IMR-90 (cell line): ENCODE measurements around the gene GPR37. TPM values are rescaled to one million over a fixed set of nuclear protein-coding genes. Genes with fewer than 3 reads are reported as not detected.

Source experiments
- ATAC-seq: fragments of 200-7000 bp; cut with Tn5 transposase; 2 replicates; pipeline ENCODE4 v1.9.1; 2020; ENCODE audit warnings: low read depth, mild to moderate bottlenecking, moderate library complexity
- BruUV-seq: library from RNA; stranded (reverse); fragments of 400-500 nt; replicated peaks from 2 replicates; lab custom pipeline; 2021; lab: Mats Ljungman, UMichigan
- CTCF ChIA-PET: fragments of 300-600 bp; formaldehyde crosslinking; extraction: SDS; loops from one replicate; lab custom pipeline; 2021; ENCODE audit warnings: antibody characterized with exemption; lab: Yijun Ruan, JAX
- POLR2A ChIA-PET: fragments of 300-600 bp; sonication (Branson Sonifier 250); formaldehyde crosslinking; loops from one replicate; lab custom pipeline; 2022; ENCODE audit warnings: antibody characterized with exemption; ENCODE audit not compliant: unreplicated experiment; lab: Charles Lee
- DNase-seq: peaks from one replicate; pipeline ENCODE4 v3.0.0; 2013
- H2AFZ ChIP-seq: replicated peaks from 2 replicates; pipeline ENCODE3; 2013; ENCODE audit warnings: low read length, mild to moderate bottlenecking; ENCODE audit not compliant: poor library complexity
- H2AK5ac ChIP-seq: 2 replicates; pipeline ENCODE4 v1.6.1; 2013; ENCODE audit warnings: low read depth, low read length, inconsistent platforms
- H2AK9ac ChIP-seq: replicated peaks from 2 replicates; pipeline ENCODE3; 2013; ENCODE audit warnings: mild to moderate bottlenecking, low read depth, low read length, moderate library complexity; ENCODE audit not compliant: poor library complexity
- H2BK120ac ChIP-seq: 2 replicates; pipeline ENCODE4 v1.6.1; 2013; ENCODE audit warnings: low read depth, low read length, inconsistent platforms
- H2BK15ac ChIP-seq: 3 replicates; pipeline ENCODE4 v1.6.1; 2013; ENCODE audit warnings: low read depth, low read length, inconsistent platforms
- H2BK20ac ChIP-seq: 2 replicates; pipeline ENCODE4 v1.6.1; 2013; ENCODE audit warnings: low read depth, mild to moderate bottlenecking, inconsistent platforms, low read length, moderate library complexity
- H2BK5ac ChIP-seq: 2 replicates; pipeline ENCODE4 v1.6.1; 2013; ENCODE audit warnings: mild to moderate bottlenecking, low read depth, low read length, inconsistent platforms; ENCODE audit not compliant: poor library complexity, severe bottlenecking
- H3K14ac ChIP-seq: replicated peaks from 2 replicates; pipeline ENCODE4 v1.6.1; 2013; ENCODE audit warnings: low read depth, low read length, inconsistent platforms
- H3K18ac ChIP-seq: 2 replicates; pipeline ENCODE4 v1.6.1; 2013; ENCODE audit warnings: low read depth, low read length, control low read depth
- H3K23ac ChIP-seq: 2 replicates; pipeline ENCODE4 v1.6.1; 2013; ENCODE audit warnings: low read depth, low read length, inconsistent platforms
- H3K27ac ChIP-seq: 2 replicates; pipeline ENCODE4 v1.5.1; 2013; ENCODE audit warnings: mild to moderate bottlenecking, control low read depth, low read length; ENCODE audit not compliant: insufficient read depth
- H3K27me3 ChIP-seq: 2 replicates; pipeline ENCODE4 v1.6.1; 2013; ENCODE audit warnings: low read length; ENCODE audit not compliant: control insufficient read depth, insufficient read depth
- H3K36me3 ChIP-seq: 2 replicates; pipeline ENCODE4 v1.6.1; 2013; ENCODE audit warnings: low read length, mixed read lengths; ENCODE audit not compliant: control insufficient read depth, insufficient read depth
- H3K4ac ChIP-seq: 2 replicates; pipeline ENCODE4 v1.6.1; 2013; ENCODE audit warnings: low read depth, low read length, inconsistent platforms
- H3K4me1 ChIP-seq: 2 replicates; pipeline ENCODE4 v1.6.1; 2013; ENCODE audit warnings: low read length, mixed read lengths; ENCODE audit not compliant: control insufficient read depth, insufficient read depth
- H3K4me2 ChIP-seq: 2 replicates; pipeline ENCODE4 v1.6.1; 2013; ENCODE audit warnings: low read depth, mild to moderate bottlenecking, control low read depth, low read length, moderate library complexity
- H3K4me3 ChIP-seq: 2 replicates; pipeline ENCODE4 v1.5.1; 2013; ENCODE audit warnings: low read depth, mild to moderate bottlenecking, control low read depth, low read length, moderate library complexity; ENCODE audit not compliant: insufficient read depth
- H3K56ac ChIP-seq: 2 replicates; pipeline ENCODE4 v1.6.1; 2013; ENCODE audit warnings: low read length, inconsistent platforms; ENCODE audit not compliant: insufficient read depth; ENCODE audit errors: extremely low read depth
- H3K79me1 ChIP-seq, 2 experiments: 2 replicates each; pipeline ENCODE4 v1.6.1; 2013; ENCODE audit warnings: low read length in 2 of 2, inconsistent platforms in 1 of 2, low read depth in 1 of 2
- H3K9ac ChIP-seq: 2 replicates; pipeline ENCODE4 v1.6.1; 2013; ENCODE audit warnings: low read depth, low read length, control low read depth
- H3K9me1 ChIP-seq: 2 replicates; pipeline ENCODE4 v1.6.1; 2013; ENCODE audit warnings: low read length, inconsistent platforms; ENCODE audit not compliant: insufficient read depth
- H3K9me3 ChIP-seq: 2 replicates; pipeline ENCODE4 v1.6.1; 2013; ENCODE audit warnings: low read length; ENCODE audit not compliant: control insufficient read depth, insufficient read depth
- H4K20me1 ChIP-seq: 2 replicates; pipeline ENCODE4 v1.6.1; 2013; ENCODE audit warnings: low read length, inconsistent platforms; ENCODE audit not compliant: insufficient read depth
- H4K5ac ChIP-seq: 2 replicates; pipeline ENCODE4 v1.6.1; 2013; ENCODE audit warnings: mild to moderate bottlenecking, low read depth, low read length, control low read depth
- H4K8ac ChIP-seq, 2 experiments: 2 replicates each; pipeline ENCODE4 v1.6.1; 2013; ENCODE audit warnings: low read depth in 2 of 2, low read length in 2 of 2, control low read depth in 1 of 2, inconsistent platforms in 1 of 2
- H4K91ac ChIP-seq: 2 replicates; pipeline ENCODE4 v1.6.1; 2013; ENCODE audit warnings: low read depth, low read length, inconsistent platforms; ENCODE audit not compliant: insufficient read depth
- BHLHE40 ChIP-seq: fragments of 150-350 bp; IDR thresholded peaks from 2 replicates; pipeline ENCODE4 v1.6.1; 2016; ENCODE audit warnings: mild to moderate bottlenecking, low read depth, low read length
- CEBPB ChIP-seq: IDR thresholded peaks from 2 replicates; pipeline ENCODE4 v1.6.1; 2012; ENCODE audit warnings: low read depth, low read length, improper control_type of control experiment
- CHD1 ChIP-seq: IDR thresholded peaks from 2 replicates; pipeline ENCODE4 v1.6.1; 2012; ENCODE audit warnings: low read depth, low read length, improper control_type of control experiment
- CTCF ChIP-seq: conservative IDR thresholded peaks from 2 replicates; pipeline ENCODE4 v1.5.1; 2012; ENCODE audit warnings: mild to moderate bottlenecking, low read depth, low read length, improper control_type of control experiment
- FOS ChIP-seq: fragments of 150-350 bp; IDR thresholded peaks from 2 replicates; pipeline ENCODE4 v1.6.1; 2016; ENCODE audit warnings: low read depth, low read length
- MAFK ChIP-seq: IDR thresholded peaks from 2 replicates; pipeline ENCODE4 v1.6.1; 2012; ENCODE audit warnings: low read depth, low read length, improper control_type of control experiment
- MAZ ChIP-seq: IDR thresholded peaks from 2 replicates; pipeline ENCODE4 v1.6.1; 2012; ENCODE audit warnings: low read depth, mild to moderate bottlenecking, low read length, improper control_type of control experiment, moderate library complexity, borderline replicate concordance
- MXI1 ChIP-seq: IDR thresholded peaks from 2 replicates; pipeline ENCODE4 v1.6.1; 2012; ENCODE audit warnings: low read depth, mild to moderate bottlenecking, low read length, moderate library complexity, borderline replicate concordance
- NFE2L2 ChIP-seq: fragments of 150-350 bp; IDR thresholded peaks from 2 replicates; pipeline ENCODE4 v1.6.1; 2016; ENCODE audit warnings: low read depth, mild to moderate bottlenecking, low read length
- POLR2A ChIP-seq: IDR thresholded peaks from 2 replicates; pipeline ENCODE4 v1.6.1; 2012; ENCODE audit warnings: mild to moderate bottlenecking, low read depth, low read length
- RAD21 ChIP-seq: IDR thresholded peaks from 2 replicates; pipeline ENCODE4 v1.6.1; 2012; ENCODE audit warnings: low read length, improper control_type of control experiment
- RCOR1 ChIP-seq: IDR thresholded peaks from 2 replicates; pipeline ENCODE4 v1.6.1; 2012; ENCODE audit warnings: mild to moderate bottlenecking, low read length, improper control_type of control experiment; ENCODE audit not compliant: insufficient replicate concordance
- RFX5 ChIP-seq: IDR thresholded peaks from 2 replicates; pipeline ENCODE4 v1.8.0; 2012; ENCODE audit warnings: low read depth, mild to moderate bottlenecking, low read length, moderate library complexity
- SMC3 ChIP-seq: fragments of 150-350 bp; IDR thresholded peaks from 2 replicates; pipeline ENCODE4 v1.6.1; 2016; ENCODE audit warnings: low read depth, mild to moderate bottlenecking, antibody characterized with exemption, low read length, moderate library complexity
- USF2 ChIP-seq: fragments of 150-350 bp; IDR thresholded peaks from 2 replicates; pipeline ENCODE4 v1.6.1; 2017; ENCODE audit warnings: mild to moderate bottlenecking, antibody characterized with exemption, low read length, low read depth
- WGBS, 2 experiments: methylation state at CpG; one replicate each; pipeline versions ENCODE4 v1.1.5 to v1.1.7; 2013; ENCODE audit warnings: missing lambda C conversion rate in 2 of 2; ENCODE audit not compliant: insufficient read length in 1 of 2; ENCODE audit errors: extremely low coverage in 2 of 2; 5-methylcytosine and 5-hydroxymethylcytosine counted together
- dilution Hi-C: fragments of 300-500 bp; cut with HindIII; formaldehyde crosslinking; loops from one replicate; pipeline ENCODE4 v1.14.3; 2018; ENCODE audit warnings: low sequenced_read_pairs; ENCODE audit not compliant: unreplicated experiment
- in situ Hi-C: fragments of 300-500 bp; cut with MboI; formaldehyde crosslinking; loops from 3 replicates; pipeline ENCODE4 v1.14.3; 2019; ENCODE audit warnings: low sequenced_read_pairs, inconsistent platforms, mixed read lengths
- intact Hi-C: fragments of 100-400 bp; cut with micrococcal nuclease; formaldehyde crosslinking; loops from 2 replicates; pipeline ENCODE4 v1.10.0; 2022
- polyA plus RNA-seq, 3 experiments: library from polyadenylated mRNA; depleted of rRNA; stranded (reverse); fragments of >200 nt; gene quantifications; 2 replicates each; pipeline ENCODE4 v1.2.3, GENCODE V29; 2012; ENCODE audit warnings: low replicate concordance in 1 of 3
- total RNA-seq: library from RNA; depleted of rRNA; stranded (reverse); fragments of >200 nt; gene quantifications from 2 replicates; pipeline ENCODE4 v1.2.3, GENCODE V29; 2012
- TF ChIP-seq, protein P1 (sequence below): fragments of 150-350 bp; IDR thresholded peaks from 2 replicates; pipeline ENCODE4 v1.6.1; 2016; ENCODE audit warnings: low read depth, mild to moderate bottlenecking, low read length, moderate library complexity, borderline replicate concordance

The GPR37 gene
- total and polyA plus RNA-seq, 2 of the 4 experiments (the other 2 are of a cell fraction): 4.6 to 9.3 TPM

GRCh38 chr7:124737760-124738300 lies 27.8 kb downstream of the GPR37 start:
- no peak overlapping the region for H3K4ac ChIP-seq
- H4K20me1 ChIP-seq: no peaks in the 10 kb centered on the region
- H4K5ac ChIP-seq: no peak overlapping the region
- CTCF ChIA-PET: no interaction called here
- no peak for TF ChIP-seq MXI1
- no peak for TF ChIP-seq NFE2L2
- no peak for TF ChIP-seq USF2
- TF ChIP-seq MAFK: no peak
- TF ChIP-seq RCOR1: no peak
- no peak for TF ChIP-seq CTCF
- no peak for TF ChIP-seq RFX5
- no peak for TF ChIP-seq CEBPB
- no peak for TF ChIP-seq CHD1
- no peak for TF ChIP-seq POLR2A
- no peak for TF ChIP-seq RAD21
- TF ChIP-seq MAZ: no peak
- no peak for TF ChIP-seq FOS
- TF ChIP-seq SMC3: no peak
- no peak for TF ChIP-seq BHLHE40
- TF ChIP-seq, protein P1, sequence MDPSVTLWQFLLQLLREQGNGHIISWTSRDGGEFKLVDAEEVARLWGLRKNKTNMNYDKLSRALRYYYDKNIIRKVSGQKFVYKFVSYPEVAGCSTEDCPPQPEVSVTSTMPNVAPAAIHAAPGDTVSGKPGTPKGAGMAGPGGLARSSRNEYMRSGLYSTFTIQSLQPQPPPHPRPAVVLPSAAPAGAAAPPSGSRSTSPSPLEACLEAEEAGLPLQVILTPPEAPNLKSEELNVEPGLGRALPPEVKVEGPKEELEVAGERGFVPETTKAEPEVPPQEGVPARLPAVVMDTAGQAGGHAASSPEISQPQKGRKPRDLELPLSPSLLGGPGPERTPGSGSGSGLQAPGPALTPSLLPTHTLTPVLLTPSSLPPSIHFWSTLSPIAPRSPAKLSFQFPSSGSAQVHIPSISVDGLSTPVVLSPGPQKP: no peak
- H3K9me3 ChIP-seq: no peaks in the 10 kb centered on the region
- no peak overlapping the region for H3K56ac ChIP-seq
- in situ Hi-C loops: no loop called here
- no CpG with 5 or more reads among the region's 2 CpGs for WGBS, 2 experiments
- no peaks in the 10 kb centered on the region for H3K9me1 ChIP-seq
- POLR2A ChIA-PET: no interaction called here
- H2AFZ ChIP-seq: no peak overlapping the region
- no TSS peak for BruUV-seq
- intact Hi-C loops: no loop called here
- no peaks in the 10 kb centered on the region for H3K27me3 ChIP-seq
- dilution Hi-C loops: no loop called here
- H2BK120ac ChIP-seq: no peak overlapping the region
- H3K14ac ChIP-seq: no peak overlapping the region
- no peaks in the 10 kb centered on the region for H3K36me3 ChIP-seq
- no peak overlapping the region for H3K18ac ChIP-seq
- H2AK9ac ChIP-seq: no peak overlapping the region
- no peak overlapping the region for H3K27ac ChIP-seq
- no peak overlapping the region for H4K91ac ChIP-seq
- DNase-seq (no peak), ATAC-seq (no peak)
- H3K9ac ChIP-seq: no peak overlapping the region
- H3K4me1 ChIP-seq: no peaks in the 10 kb centered on the region
- no peak overlapping the region for H3K4me3 ChIP-seq
- no peak overlapping the region for H2BK5ac ChIP-seq
- H3K4me2 ChIP-seq: no peak overlapping the region
- H2BK15ac ChIP-seq: no peak overlapping the region
- H3K79me1 ChIP-seq: no peaks in the 10 kb centered on the region
- H3K23ac ChIP-seq: no peak overlapping the region
- no peak overlapping the region for H2AK5ac ChIP-seq
- no peak overlapping the region for H4K8ac ChIP-seq
- no peak overlapping the region for H2BK20ac ChIP-seq
